ENCODE results near the gene HAUS8. TPM values are rescaled to one million over a fixed set of nuclear protein-coding genes. Genes with fewer than 3 reads are reported as not detected.

The HAUS8 gene
- total and polyA plus RNA-seq, 2 donors (not counting 1 experiment from before 2014, with no cell fraction given): 17.6 to 24.9 TPM

DNA sequence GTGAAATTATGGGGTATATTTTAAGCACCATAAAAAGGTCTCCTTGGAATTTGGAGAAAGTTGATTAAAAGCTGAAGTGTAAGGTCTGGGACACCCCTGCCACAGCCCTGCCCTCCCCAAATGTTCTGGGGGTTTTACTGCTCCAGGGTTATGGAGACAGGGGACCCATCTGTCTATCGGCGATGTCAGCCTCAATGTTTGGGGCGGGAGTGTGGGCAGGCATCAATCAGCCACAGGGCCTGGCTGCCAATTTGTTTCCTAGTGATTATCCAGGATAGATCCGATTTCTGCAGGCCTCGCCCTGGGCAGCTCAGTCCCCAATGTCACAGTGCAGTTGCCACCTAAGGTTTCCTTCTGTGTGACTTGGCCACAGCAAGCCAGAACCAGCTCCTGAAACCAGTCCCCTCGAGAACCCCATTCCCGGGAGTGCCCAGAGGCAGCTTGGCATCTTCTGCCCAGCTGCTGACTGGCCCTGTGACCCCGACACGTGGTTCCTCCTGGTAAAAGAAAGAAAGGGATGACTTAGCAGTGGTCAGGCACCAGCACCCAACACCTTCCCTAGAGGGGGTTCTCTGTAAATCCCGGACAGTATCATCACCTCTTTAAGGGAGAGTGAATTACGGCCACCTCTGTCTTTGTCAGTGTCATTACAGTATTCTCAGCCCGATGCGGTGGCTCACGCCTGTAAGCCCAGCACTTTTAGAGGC, 41.9 kb upstream of the HAUS8 start:
- Histone ChIP-seq H3K9me3 (ENCODE audit: control extremely low read depth in 1 of 3, control insufficient read depth in 2 of 3, insufficient read depth in 1 of 3, low read length in 2 of 3) (peaks cover 0 to 9% (median 0%) of the 10 kb centered on the region in 3 donors), H2AFZ (ENCODE audit: insufficient read depth, low read depth, low read length, poor library complexity, severe bottlenecking) (no peak overlapping the region), H3K36me3 (replicated peaks in 1 of 2; ENCODE audit: control extremely low read depth in 1 of 2, control insufficient read depth in 1 of 2, extremely low read depth in 1 of 2, insufficient read depth in 2 of 2, low read length in 1 of 2) (peaks cover 1 to 44% of the 10 kb centered on the region in 2 experiments), H3K9ac (ENCODE audit: low read length) (no peak overlapping the region), H4K20me1 (ENCODE audit: control insufficient read depth, insufficient read depth, low read length, poor library complexity, severe bottlenecking) (peaks cover 37% of the 10 kb centered on the region), H3K4me1 (ENCODE audit: control insufficient read depth in 2 of 2, insufficient read depth in 2 of 2, low read length in 2 of 2) (peaks cover 19 to 41% of the 10 kb centered on the region in 2 donors), H3K4me2 (replicated peaks; ENCODE audit: low read depth, low read length, poor library complexity, severe bottlenecking) (peak overlapping the region; percentile 9), H3K27ac (ENCODE audit: low read length in 2 of 2) (no peak overlapping the region), H3K4me3 (ENCODE audit: control extremely low read depth in 1 of 5, extremely low read depth in 1 of 5, insufficient read depth in 1 of 5, low read depth in 2 of 5, low read length in 4 of 5) (no peak overlapping the region), H3K27me3 (replicated peaks in 1 of 4; ENCODE audit: control extremely low read depth in 1 of 4, control insufficient read depth in 3 of 4, insufficient read depth in 4 of 4, low read length in 3 of 4) (no peaks in the 10 kb centered on the region), H3K79me2 (ENCODE audit: control insufficient read depth, insufficient read depth, low read length) (peaks cover 97% of the 10 kb centered on the region)
- Mint-ChIP-seq H3K27me3 (no peaks in the 10 kb centered on the region), H3K4me3 (no peak overlapping the region), H3K4me1 (peaks cover 60% of the 10 kb centered on the region), H3K9me3 (ENCODE audit: insufficient read depth) (no peaks in the 10 kb centered on the region), H3K27ac (peak overlapping the region; percentile 68)
- ChIA-PET CTCF (no interaction called here), POLR2A (interaction anchor here (1.6 kb wide), 1 partner anchor 8 kb away, joined by 8 read pairs; no protein-coding TSS in a partner anchor)
- intact Hi-C loops (cut with micrococcal nuclease): no loop called here
- no peak for DNase-seq
- 86% methylated on average over 11 of the region's 14 CpGs for WGBS (ENCODE audit: insufficient coverage)
- TF ChIP-seq, protein P1, sequence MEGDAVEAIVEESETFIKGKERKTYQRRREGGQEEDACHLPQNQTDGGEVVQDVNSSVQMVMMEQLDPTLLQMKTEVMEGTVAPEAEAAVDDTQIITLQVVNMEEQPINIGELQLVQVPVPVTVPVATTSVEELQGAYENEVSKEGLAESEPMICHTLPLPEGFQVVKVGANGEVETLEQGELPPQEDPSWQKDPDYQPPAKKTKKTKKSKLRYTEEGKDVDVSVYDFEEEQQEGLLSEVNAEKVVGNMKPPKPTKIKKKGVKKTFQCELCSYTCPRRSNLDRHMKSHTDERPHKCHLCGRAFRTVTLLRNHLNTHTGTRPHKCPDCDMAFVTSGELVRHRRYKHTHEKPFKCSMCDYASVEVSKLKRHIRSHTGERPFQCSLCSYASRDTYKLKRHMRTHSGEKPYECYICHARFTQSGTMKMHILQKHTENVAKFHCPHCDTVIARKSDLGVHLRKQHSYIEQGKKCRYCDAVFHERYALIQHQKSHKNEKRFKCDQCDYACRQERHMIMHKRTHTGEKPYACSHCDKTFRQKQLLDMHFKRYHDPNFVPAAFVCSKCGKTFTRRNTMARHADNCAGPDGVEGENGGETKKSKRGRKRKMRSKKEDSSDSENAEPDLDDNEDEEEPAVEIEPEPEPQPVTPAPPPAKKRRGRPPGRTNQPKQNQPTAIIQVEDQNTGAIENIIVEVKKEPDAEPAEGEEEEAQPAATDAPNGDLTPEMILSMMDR (IDR thresholded peaks at IDR 0.05): no peak
- no peak for TF ChIP-seq EZH2 (IDR thresholded peaks at IDR 0.05; ENCODE audit: borderline replicate concordance, insufficient read depth, low read depth, low read length, poor library complexity, severe bottlenecking)
- ATAC-seq (ENCODE audit: low read depth): no peak

DNA sequence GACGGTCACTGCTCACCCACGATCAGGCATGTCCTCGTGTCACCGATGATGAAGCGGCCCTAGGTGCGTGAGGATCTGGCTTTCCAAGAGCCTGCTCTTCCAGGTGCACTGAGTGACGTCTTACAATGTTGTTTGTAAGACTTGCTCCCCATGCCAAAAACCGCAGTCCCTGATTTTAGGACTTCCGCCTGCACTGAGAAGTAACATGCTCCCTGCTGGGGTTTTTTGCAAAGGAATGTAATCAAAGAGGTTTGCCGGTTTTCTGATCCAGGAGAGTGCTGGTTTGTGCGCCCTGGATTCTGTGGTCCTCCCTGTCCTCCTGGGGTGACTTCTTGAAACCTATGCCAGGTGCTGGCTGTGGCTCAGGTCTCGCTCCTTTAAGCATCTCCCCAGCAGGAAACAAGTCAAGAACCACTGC, 39.2 kb upstream of the HAUS8 start:
- no peaks in the 10 kb centered on the region for H3K9me3 Mint-ChIP-seq (ENCODE audit: insufficient read depth)
- TF ChIP-seq, protein P1 (IDR thresholded peaks at IDR 0.05): no peak
- no peak for TF ChIP-seq EZH2 (IDR thresholded peaks at IDR 0.05; ENCODE audit: borderline replicate concordance, insufficient read depth, low read depth, low read length, poor library complexity, severe bottlenecking)
- ATAC-seq (ENCODE audit: low read depth) (no peak), DNase-seq (no peak)
- POLR2A ChIA-PET: no interaction called here
- peaks cover 72% of the 10 kb centered on the region for H3K4me1 Mint-ChIP-seq
- no peak overlapping the region for H3K4me2 ChIP-seq (replicated peaks; ENCODE audit: low read depth, low read length, poor library complexity, severe bottlenecking)
- WGBS (ENCODE audit: insufficient coverage): over 99% methylated on average over 12 of the region's 12 CpGs
- H3K9me3 ChIP-seq (ENCODE audit: control extremely low read depth in 1 of 3, control insufficient read depth in 2 of 3, insufficient read depth in 1 of 3, low read length in 2 of 3): peaks cover 0 to 9% (median 0%) of the 10 kb centered on the region in 3 donors
- peak overlapping the region; percentile 37 for H3K27ac Mint-ChIP-seq
- H3K36me3 ChIP-seq (replicated peaks in 1 of 2; ENCODE audit: control extremely low read depth in 1 of 2, control insufficient read depth in 1 of 2, extremely low read depth in 1 of 2, insufficient read depth in 2 of 2, low read length in 1 of 2): peaks cover 1 to 49% of the 10 kb centered on the region in 2 experiments
- CTCF ChIA-PET: no interaction called here
- peaks cover 44 to 60% of the 10 kb centered on the region in 2 donors for H3K4me1 ChIP-seq (ENCODE audit: control insufficient read depth in 2 of 2, insufficient read depth in 2 of 2, low read length in 2 of 2)
- no peaks in the 10 kb centered on the region for H3K27me3 Mint-ChIP-seq
- peaks cover 53% of the 10 kb centered on the region for H4K20me1 ChIP-seq (ENCODE audit: control insufficient read depth, insufficient read depth, low read length, poor library complexity, severe bottlenecking)
- peaks cover 92% of the 10 kb centered on the region for H3K79me2 ChIP-seq (ENCODE audit: control insufficient read depth, insufficient read depth, low read length)
- H3K4me3 Mint-ChIP-seq: no peak overlapping the region
- no peak overlapping the region for H2AFZ ChIP-seq (ENCODE audit: insufficient read depth, low read depth, low read length, poor library complexity, severe bottlenecking)
- no peak overlapping the region for H3K27ac ChIP-seq (ENCODE audit: low read length in 2 of 2)
- intact Hi-C loops (cut with micrococcal nuclease): no loop called here
- H3K4me3 ChIP-seq (ENCODE audit: control extremely low read depth in 1 of 5, extremely low read depth in 1 of 5, insufficient read depth in 1 of 5, low read depth in 2 of 5, low read length in 4 of 5): no peak overlapping the region
- H3K27me3 ChIP-seq (replicated peaks in 1 of 4; ENCODE audit: control extremely low read depth in 1 of 4, control insufficient read depth in 3 of 4, insufficient read depth in 4 of 4, low read length in 3 of 4): no peaks in the 10 kb centered on the region
- no peak overlapping the region for H3K9ac ChIP-seq (ENCODE audit: low read length)
